Breast epithelium (tissue), 4 donors: ENCODE measurements around the gene CLTRN. TPM values are rescaled to one million over a fixed set of nuclear protein-coding genes. Genes with fewer than 3 reads are reported as not detected.

Experiments used
- DNase-seq, 2 donors: peaks; one replicate each; pipeline ENCODE4 v3.0.0-alpha.2; 2019; ENCODE audit warnings: low spot score in 2 of 2
- H3K27ac ChIP-seq, 2 donors: fragments of 200-600 bp; sonication (generic) in 1 of 2; one replicate each; pipeline ENCODE4 v1.5.1; 2016 to 2019; ENCODE audit warnings: mild to moderate bottlenecking in 1 of 2
- H3K27me3 ChIP-seq, 2 donors: fragments of 200-600 bp; sonication (generic) in 1 of 2; one replicate each; pipeline versions ENCODE4 v1.5.1 to v1.6.0; 2017 to 2019; ENCODE audit warnings: control low read depth in 1 of 2, mild to moderate bottlenecking in 1 of 2
- H3K36me3 ChIP-seq: fragments of 200-600 bp; one replicate; pipeline ENCODE4 v1.5.1; 2019
- H3K4me1 ChIP-seq, 2 donors: fragments of 200-600 bp; sonication (generic); one replicate each; pipeline ENCODE4 v1.5.1; 2016 to 2019; ENCODE audit warnings: control low read depth in 1 of 2
- H3K4me3 ChIP-seq, 3 donors: fragments of 200-600 bp; sonication (generic); 1 replicate in 2 of 3; 2 replicates in 1 of 3; pipeline ENCODE4 v1.5.1; 2016 to 2019; ENCODE audit warnings: mild to moderate bottlenecking in 3 of 3, moderate library complexity in 2 of 3
- H3K9me3 ChIP-seq, 2 donors: fragments of 200-600 bp; sonication (generic) in 1 of 2; one replicate each; pipeline ENCODE4 v1.5.1; 2016 to 2019; ENCODE audit warnings: control low read depth in 1 of 2
- POLR2A ChIP-seq: fragments of 450-650 bp; IDR thresholded peaks from one replicate; pipeline ENCODE4 v1.6.1; 2016; ENCODE audit warnings: antibody characterized with exemption, mild to moderate bottlenecking, moderate library complexity
- POLR2AphosphoS5 ChIP-seq, 3 donors: sonication (generic); formaldehyde crosslinking; IDR thresholded peaks; one replicate each; pipeline ENCODE4 v1.6.1; 2017; ENCODE audit warnings: antibody characterized with exemption in 3 of 3
- intact Hi-C: fragments of 100-400 bp; cut with DNase I; formaldehyde crosslinking; loops from one replicate; pipeline ENCODE4 v1.15.1; 2023; ENCODE audit warnings: low total_unique reads
- total RNA-seq, 3 donors: library from RNA; depleted of rRNA; stranded (reverse); fragments of >200 nt; gene quantifications; one replicate each; pipeline ENCODE4 v1.1.0, GENCODE V29; 2016
- TF ChIP-seq, protein P1 (sequence below), 3 donors: fragments of 450-650 bp; IDR thresholded peaks; one replicate each; pipeline ENCODE4 v1.5.1; 2016 to 2017; ENCODE audit warnings: antibody characterized with exemption in 3 of 3, mild to moderate bottlenecking in 3 of 3, moderate library complexity in 3 of 3

The CLTRN gene
- total RNA-seq, 3 donors from 2014 or later: 0.59 to 0.98 TPM; not detected in 1

- Histone ChIP-seq H3K9me3 (no peaks in the 10 kb centered on the region), H3K4me3 (no peak overlapping the region), H3K4me1 (no peaks in the 10 kb centered on the region), H3K36me3 (no peaks in the 10 kb centered on the region), H3K27ac (no peak overlapping the region), H3K27me3 (peaks cover 0 to 40% of the 10 kb centered on the region in 2 donors)
- intact Hi-C loops: no loop called here
- TF ChIP-seq, protein P1, sequence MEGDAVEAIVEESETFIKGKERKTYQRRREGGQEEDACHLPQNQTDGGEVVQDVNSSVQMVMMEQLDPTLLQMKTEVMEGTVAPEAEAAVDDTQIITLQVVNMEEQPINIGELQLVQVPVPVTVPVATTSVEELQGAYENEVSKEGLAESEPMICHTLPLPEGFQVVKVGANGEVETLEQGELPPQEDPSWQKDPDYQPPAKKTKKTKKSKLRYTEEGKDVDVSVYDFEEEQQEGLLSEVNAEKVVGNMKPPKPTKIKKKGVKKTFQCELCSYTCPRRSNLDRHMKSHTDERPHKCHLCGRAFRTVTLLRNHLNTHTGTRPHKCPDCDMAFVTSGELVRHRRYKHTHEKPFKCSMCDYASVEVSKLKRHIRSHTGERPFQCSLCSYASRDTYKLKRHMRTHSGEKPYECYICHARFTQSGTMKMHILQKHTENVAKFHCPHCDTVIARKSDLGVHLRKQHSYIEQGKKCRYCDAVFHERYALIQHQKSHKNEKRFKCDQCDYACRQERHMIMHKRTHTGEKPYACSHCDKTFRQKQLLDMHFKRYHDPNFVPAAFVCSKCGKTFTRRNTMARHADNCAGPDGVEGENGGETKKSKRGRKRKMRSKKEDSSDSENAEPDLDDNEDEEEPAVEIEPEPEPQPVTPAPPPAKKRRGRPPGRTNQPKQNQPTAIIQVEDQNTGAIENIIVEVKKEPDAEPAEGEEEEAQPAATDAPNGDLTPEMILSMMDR (IDR thresholded peaks at IDR 0.05): no peak
- TF ChIP-seq POLR2AphosphoS5 (IDR thresholded peaks at IDR 0.05) (no peak), POLR2A (no peak)
- DNase-seq: no peak
Measured at GRCh38 chrX:15601932-15602331, 62.7 kb downstream of the CLTRN start.

- Histone ChIP-seq H3K4me1 (no peaks in the 10 kb centered on the region), H3K27ac (no peak within 1 kb of the TSS), H3K27me3 (peaks cover 0 to 36% of the 10 kb centered on the region in 2 donors), H3K4me3 (no peak within 1 kb of the TSS), H3K36me3 (no peaks in the 10 kb centered on the region), H3K9me3 (no peaks in the 10 kb centered on the region)
- TF ChIP-seq, protein P1 (IDR thresholded peaks at IDR 0.05): no peak
- no peak for DNase-seq
- intact Hi-C loops: no loop called here
Measured at GRCh38 chrX:15600745-15601144, 63.9 kb downstream of the CLTRN start, which contains the start of gene ACE2. ACE2 (minus strand) TSS chrX:15600960; CDS start chrX:15600911, 49 bp downstream.

DNA sequence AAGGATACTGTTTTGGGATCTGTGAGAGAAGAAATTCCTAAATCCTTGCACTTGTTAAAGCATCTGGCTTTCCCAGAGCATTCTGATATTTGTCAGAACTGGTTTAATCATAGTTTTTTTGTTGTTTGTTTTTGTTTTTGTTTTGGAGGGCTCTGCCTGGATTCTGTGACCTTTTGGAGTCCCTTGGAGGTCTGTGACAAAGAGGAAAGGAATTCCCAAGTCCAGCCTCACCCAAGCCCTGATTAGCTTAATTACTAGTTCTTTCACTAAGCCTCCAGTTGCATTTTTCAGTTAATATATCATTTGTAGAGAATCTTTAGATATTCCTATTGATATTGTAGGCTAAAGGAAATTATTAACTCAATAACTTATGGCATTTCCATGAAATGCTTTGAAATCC is 64.6 kb downstream of the CLTRN start:
- intact Hi-C loops: no loop called here
- H3K27me3 ChIP-seq: peaks cover 0 to 29% of the 10 kb centered on the region in 2 donors
- TF ChIP-seq POLR2A: no peak
- no peak for TF ChIP-seq POLR2AphosphoS5 (IDR thresholded peaks at IDR 0.05)
- TF ChIP-seq, protein P1 (IDR thresholded peaks at IDR 0.05): no peak
- H3K9me3 ChIP-seq: no peaks in the 10 kb centered on the region
- no peaks in the 10 kb centered on the region for H3K4me1 ChIP-seq
- no peaks in the 10 kb centered on the region for H3K36me3 ChIP-seq
- H3K27ac ChIP-seq: no peak overlapping the region
- DNase-seq: no peak
- no peak overlapping the region for H3K4me3 ChIP-seq

DNA sequence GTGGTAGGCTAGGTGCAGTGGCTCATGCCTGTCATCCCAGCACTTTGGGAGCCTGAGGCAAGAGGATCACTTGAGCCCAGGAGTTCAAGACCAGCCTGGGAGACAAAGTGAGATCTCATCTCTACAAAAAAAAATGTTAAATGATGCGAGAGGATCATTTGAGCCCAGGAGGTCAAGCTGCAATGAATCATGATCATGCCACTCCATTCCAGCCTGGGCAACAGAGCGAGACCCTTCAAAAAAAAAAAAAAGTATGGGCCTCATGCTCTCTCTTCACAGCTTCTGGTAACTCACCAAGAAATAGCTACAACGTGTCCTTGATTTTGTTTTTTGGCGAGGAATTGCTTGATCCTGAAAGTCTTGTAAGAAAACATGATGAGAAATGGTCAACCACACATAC is 65.1 kb downstream of the CLTRN start:
- intact Hi-C loops: no loop called here
- Histone ChIP-seq H3K27ac (no peak overlapping the region), H3K27me3 (peaks cover 0 to 24% of the 10 kb centered on the region in 2 donors), H3K4me1 (no peaks in the 10 kb centered on the region), H3K9me3 (no peaks in the 10 kb centered on the region), H3K4me3 (no peak overlapping the region), H3K36me3 (no peaks in the 10 kb centered on the region)
- no peak for DNase-seq
- TF ChIP-seq, protein P1 (IDR thresholded peaks at IDR 0.05): no peak
- no peak for TF ChIP-seq POLR2AphosphoS5 (IDR thresholded peaks at IDR 0.05)
- TF ChIP-seq POLR2A: no peak

- Histone ChIP-seq H3K27me3 (peaks cover 0 to 29% of the 10 kb centered on the region in 2 donors), H3K4me3 (no peak overlapping the region), H3K4me1 (no peaks in the 10 kb centered on the region), H3K27ac (no peak overlapping the region), H3K36me3 (no peaks in the 10 kb centered on the region), H3K9me3 (no peaks in the 10 kb centered on the region)
- intact Hi-C loops: no loop called here
- TF ChIP-seq POLR2A: no peak
- TF ChIP-seq, protein P1 (IDR thresholded peaks at IDR 0.05): no peak
- no peak for TF ChIP-seq POLR2AphosphoS5 (IDR thresholded peaks at IDR 0.05)
- DNase-seq: no peak
Measured at GRCh38 chrX:15598026-15598425, 66.6 kb downstream of the CLTRN start.
